ENCODE measurements around the gene KRTAP5-3. TPM values are rescaled to one million over a fixed set of nuclear protein-coding genes. Genes with fewer than 3 reads are reported as not detected.

Gene KRTAP5-3
- total RNA-seq, 1 donor from 2014 or later: not detected

DNA sequence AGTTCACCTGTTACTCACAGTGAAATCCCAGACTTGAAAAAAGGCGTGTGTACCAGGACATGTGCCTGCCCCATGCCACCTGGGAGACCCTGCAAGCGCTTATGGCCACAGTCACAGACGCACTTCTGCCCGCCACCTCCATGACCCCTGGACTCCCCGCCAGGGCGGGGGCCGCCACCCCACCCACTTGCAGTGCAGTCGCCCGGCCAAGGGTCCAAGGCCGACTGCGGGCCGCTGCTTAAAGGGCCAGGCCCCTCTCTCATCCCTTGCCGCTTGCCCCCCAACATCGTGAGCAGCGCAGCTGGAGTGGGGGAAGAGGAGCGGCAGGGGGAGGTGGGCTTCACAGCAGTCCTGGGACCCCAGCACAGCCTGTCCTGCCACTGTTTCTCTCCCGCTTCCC is 47.0 kb downstream of the KRTAP5-3 start:
- intact Hi-C loops (cut with DNase I): no loop called here
- DNase-seq (no peak), ATAC-seq (ENCODE audit: poor library complexity) (no peak)

DNA sequence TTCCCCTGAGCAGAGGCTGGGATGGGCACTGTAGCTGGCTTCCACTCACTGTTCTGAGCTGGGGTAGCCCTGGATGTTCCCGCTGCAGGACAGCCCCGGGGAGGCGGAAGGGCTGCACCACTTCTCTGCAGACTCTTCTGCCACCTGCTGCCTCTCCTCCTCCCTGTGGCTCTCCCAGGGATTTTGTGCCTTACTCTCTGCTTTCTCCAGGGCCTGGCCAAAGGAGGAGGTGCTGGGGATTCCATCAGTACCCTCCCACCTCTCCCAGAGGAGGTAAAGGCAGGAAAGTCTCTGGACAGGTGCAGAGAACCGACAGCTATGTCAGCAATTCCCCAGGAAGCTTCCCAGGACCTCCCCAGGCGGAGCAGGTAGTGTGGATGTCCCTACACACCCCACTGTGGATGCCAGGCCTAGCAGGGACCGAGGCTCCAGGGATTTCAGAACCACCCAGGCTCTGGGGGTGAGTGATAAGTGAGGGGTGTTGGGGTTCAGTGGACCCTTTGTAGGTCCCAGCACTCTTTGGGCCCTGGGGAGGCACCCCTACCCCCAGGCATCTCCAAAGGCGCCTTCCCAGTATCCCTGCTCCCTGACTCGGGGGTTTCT is 47.5 kb downstream of the KRTAP5-3 start:
- ATAC-seq (ENCODE audit: poor library complexity) (no peak), DNase-seq (no peak)
- intact Hi-C loops (cut with DNase I): no loop called here

GRCh38 chr11:1560002-1560648 is 48.1 kb downstream of the KRTAP5-3 start:
- DNase-seq (no peak), ATAC-seq (ENCODE audit: poor library complexity) (no peak)
- intact Hi-C loops (cut with DNase I): no loop called here

DNA sequence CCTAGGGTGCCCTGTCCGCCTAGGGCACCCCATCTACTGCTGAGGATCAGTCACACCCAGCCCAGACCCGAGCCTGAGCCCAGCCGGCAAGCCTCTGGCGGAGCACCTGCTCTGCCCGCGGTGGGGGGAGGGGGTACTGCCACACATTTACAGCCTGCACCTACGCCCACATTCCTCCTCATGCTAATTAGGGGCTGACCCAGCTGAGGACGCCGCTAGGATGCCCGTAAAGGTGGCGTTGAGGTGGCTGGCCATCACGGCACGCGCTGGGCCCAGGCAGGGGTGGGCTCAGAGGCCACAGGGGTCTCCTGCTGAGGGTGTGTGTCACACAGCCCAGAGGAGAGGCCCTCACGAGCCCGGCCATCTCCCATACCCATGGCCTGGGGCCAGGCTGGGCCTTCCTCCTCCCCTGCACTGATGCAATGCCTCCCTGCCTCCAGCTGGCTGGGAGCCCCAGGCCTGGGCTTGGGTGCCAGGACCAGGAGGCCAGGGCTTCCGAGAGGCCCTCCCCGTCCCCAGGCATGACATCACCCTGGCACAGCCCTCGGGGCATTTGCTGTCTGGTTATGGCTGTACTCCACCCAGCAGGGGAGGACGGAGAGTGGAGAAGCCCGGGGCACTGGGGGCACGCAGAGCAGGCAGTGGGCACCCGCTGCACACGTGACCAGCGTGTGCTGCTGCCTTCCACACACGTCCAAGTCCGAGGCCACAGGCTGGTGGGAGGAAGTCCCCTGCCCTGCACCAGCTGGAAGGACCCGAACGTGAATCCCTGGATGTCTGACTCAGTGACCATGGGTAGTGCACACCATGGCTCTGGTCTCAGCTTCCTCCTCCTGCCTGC is 48.9 kb downstream of the KRTAP5-3 start:
- intact Hi-C loops (cut with DNase I): no loop called here
- DNase-seq: peak; percentile 95
- ATAC-seq (ENCODE audit: poor library complexity): peak; percentile 91

- no peak for ATAC-seq (ENCODE audit: poor library complexity)
- intact Hi-C loops (cut with DNase I): no loop called here
- DNase-seq: peak; percentile 37
Measured at GRCh38 chr11:1558775-1559110, 49.5 kb downstream of the KRTAP5-3 start.

GRCh38 chr11:1557904-1558774 is 50.1 kb downstream of the KRTAP5-3 start:
- peak; percentile 67 for DNase-seq
- intact Hi-C loops (cut with DNase I): no loop called here
- peak; percentile 52 for ATAC-seq (ENCODE audit: poor library complexity)

Other genes starting within 250 kb of the KRTAP5-3 start
- 0.67 TPM for gene BRSK2, start 218.5 kb downstream of the KRTAP5-3 start, total RNA-seq
- gene MOB2, start 121.7 kb downstream of the KRTAP5-3 start, total RNA-seq: 46.1 TPM
- 7.7 TPM for gene DUSP8, start 36.2 kb downstream of the KRTAP5-3 start, total RNA-seq
- gene KRTAP5-1, start 23.2 kb downstream of the KRTAP5-3 start, total RNA-seq: not detected
- gene KRTAP5-2, start 10.2 kb downstream of the KRTAP5-3 start, total RNA-seq: not detected
- gene KRTAP5-4, start 13.7 kb upstream of the KRTAP5-3 start, total RNA-seq: not detected
- not detected for gene KRTAP5-5, start 21.3 kb upstream of the KRTAP5-3 start, total RNA-seq
- not detected for gene KRTAP5-6, start 88.7 kb upstream of the KRTAP5-3 start, total RNA-seq
- gene IFITM10, start 142.1 kb upstream of the KRTAP5-3 start, total RNA-seq: 1.1 TPM
- gene CTSD, start 155.5 kb upstream of the KRTAP5-3 start, total RNA-seq: 986 TPM
- gene SYT8, start 226.5 kb upstream of the KRTAP5-3 start, total RNA-seq: not detected
- not detected for gene TNNI2, start 230.5 kb upstream of the KRTAP5-3 start, total RNA-seq
- gene LSP1, start 244.6 kb upstream of the KRTAP5-3 start, total RNA-seq: 23.0 TPM